HL-60/S4 treated with phorbol 12-myristate 13-acetate at 8.2 ng/mL for 4 days and 3 days (cell line): Measurements from ENCODE around the gene SLAIN1.
"Not testable (repeated sequence)": the region's sequence is repeated elsewhere in the genome, so short reads cannot be mapped to it uniquely, and the experiment has no call there.

ENCODE experiments used
- in situ Hi-C: fragments of 300-500 bp; cut with MboI; formaldehyde crosslinking; loops from 2 replicates; pipeline ENCODE4 v1.15.0; 2022; ENCODE audit warnings: low sequenced_read_pairs

Gene SLAIN1

DNA sequence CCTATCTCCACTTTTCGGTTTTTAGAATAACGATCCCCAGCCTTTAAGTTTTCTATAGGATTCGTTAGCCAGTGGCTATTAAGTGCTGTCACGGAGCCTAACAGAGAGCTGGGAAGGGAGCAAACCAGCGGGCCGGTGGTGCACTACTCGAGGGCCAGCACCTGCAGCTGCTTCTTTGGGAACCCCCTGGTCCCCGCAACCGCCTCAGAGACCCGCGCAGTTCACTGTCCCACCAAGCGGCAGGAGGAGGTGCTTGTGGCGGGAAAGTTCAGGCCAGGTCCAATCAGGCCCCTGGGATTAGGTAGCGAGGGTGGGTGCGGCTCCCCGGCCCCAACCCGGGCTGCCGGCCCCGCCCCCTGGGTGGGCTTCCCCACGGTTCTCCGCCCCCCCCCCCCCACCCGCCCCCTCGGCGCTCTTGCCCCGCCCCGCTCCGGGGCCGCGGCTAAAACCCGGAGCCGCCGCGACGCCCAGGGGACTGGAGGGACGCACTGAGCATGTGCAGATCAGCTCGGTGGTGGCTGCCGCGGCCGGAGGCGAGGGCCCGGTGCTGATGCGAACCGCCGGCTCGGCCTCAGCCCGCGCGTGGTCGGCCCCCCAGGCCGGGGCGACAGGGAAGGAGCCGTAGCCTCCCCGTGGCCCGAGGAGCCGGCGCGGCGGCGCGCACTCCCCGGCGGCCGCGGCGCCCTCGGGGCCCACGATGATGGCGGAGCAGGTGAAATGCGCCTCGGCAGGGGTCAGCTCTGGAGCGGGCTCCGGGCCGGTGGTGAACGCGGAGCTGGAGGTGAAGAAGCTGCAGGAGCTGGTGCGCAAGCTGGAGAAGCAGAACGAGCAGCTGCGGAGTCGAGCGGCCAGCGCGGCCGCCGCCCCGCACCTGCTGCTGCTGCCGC lies at the start of gene SLAIN1:
Gene SLAIN1, plus strand, starts transcription at position 471 of the 887 bp plus-strand sequence. Its CDS starts 227 bp downstream, at position 698.
- in situ Hi-C loops, result no loop called here

GRCh38 chr13:77650409-77650808 lies 47.1 kb upstream of the SLAIN1 start:
- in situ Hi-C loops, result no loop called here

DNA sequence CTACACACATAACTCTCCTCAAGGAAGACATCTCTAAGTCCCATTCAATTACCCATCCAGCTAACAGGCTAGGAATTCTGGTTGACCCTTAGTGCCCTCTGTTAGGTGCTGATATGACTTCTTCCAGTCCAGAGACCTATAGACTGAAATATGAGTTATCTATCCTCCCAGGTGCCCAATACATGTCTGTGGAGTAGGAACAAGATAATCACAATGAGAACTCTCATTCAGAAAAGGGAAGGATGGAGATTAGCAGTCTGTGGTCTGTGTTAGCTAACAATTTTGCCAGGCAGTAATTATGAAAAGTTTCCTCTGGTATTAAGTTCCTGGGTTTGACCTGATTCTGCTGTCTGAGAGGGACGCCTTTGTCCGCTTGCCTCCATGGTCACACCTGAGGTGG lies 44.2 kb upstream of the SLAIN1 start:
- in situ Hi-C loops, result no loop called here

- in situ Hi-C loops, result not testable (repeated sequence)
Measured at GRCh38 chr13:77660016-77660415, 37.5 kb upstream of the SLAIN1 start.

DNA sequence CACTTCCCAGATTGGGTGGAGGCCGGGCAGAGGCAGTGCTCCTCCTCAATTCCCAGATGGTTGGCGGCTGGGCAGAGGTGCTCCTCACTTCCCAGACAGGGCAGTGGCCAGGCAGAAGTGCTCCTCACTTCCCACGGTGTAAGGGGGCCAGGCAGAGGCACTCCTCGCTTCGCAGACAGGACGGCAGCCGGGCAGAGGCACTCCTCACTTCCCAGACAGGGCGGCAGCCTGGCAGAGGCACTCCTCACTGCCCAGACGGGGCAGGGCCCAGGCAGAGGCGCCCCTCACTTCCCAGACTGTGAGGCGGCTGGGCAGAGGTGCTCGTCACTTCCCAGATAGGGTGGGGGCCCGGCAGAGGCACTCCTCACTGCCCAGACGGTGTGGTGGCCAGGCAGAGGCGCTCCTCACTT lies 36.6 kb upstream of the SLAIN1 start:
- in situ Hi-C loops, result no loop called here

GRCh38 chr13:77662301-77662700 lies 35.2 kb upstream of the SLAIN1 start:
- in situ Hi-C loops, result not testable (repeated sequence)

DNA sequence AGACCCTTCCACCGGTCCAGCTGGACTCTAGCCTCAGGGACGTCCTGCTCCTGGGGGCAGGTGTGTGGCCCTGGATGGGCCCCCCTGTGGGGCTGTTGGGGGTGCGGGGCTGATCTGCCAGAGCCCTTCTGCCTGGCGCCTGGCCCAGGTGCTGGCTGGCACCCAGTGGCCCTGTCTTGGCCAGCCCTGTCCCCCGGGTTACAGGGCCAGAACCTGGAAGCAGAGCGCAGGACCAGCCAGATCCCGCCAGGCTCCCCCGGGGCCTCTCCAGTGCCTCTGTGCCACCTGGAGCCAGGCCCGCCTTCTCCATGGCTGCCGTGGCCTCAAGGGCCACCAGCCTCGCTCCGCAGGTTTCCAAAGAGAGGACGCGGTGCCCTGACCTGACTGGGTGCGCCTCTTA lies 34.7 kb upstream of the SLAIN1 start:
- in situ Hi-C loops, result not testable (repeated sequence)

DNA sequence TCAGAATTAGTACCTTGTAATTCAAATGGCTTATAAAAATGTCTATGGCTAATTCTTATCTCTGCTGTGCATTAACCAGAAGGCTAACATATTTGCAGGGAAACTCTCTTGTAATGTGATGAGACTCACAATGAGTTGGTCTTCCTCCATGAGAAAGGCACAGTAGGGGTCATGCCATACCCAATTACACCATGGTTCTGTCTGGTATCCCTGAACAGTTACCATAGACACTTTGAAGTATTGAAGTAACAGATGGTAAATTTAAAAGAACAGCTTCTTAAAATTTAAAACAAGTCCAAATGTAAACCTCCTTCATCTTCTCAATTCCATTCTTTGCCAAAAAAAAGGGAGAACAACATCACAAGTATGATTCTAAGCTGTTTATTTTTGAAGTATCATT lies 22.6 kb upstream of the SLAIN1 start:
- in situ Hi-C loops, result no loop called here

GRCh38 chr13:77678691-77679235 lies 18.7 kb upstream of the SLAIN1 start:
- in situ Hi-C loops, result no loop called here

- in situ Hi-C loops, result no loop called here
Measured at GRCh38 chr13:77687799-77688198, 9.7 kb upstream of the SLAIN1 start.

DNA sequence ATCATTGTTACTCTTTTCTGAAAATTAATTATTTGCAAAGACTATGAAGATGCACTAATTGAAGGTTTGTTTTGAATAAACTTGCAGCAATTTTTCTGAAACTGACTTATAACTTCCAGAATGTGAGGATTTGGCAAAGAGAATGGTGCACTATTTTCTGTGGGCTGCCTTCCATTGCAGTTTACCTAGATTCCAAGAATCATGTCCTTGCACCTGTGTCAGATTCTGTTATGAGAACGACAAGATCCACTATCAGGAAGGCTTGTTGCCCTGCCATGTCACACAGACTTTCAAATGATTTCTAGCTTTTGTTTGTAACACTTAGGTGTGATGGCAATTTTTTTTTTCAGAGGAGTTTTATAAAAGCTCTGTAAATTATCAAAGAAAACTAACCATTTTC lies 5.6 kb upstream of the SLAIN1 start:
- in situ Hi-C loops, result no loop called here

GRCh38 chr13:77692746-77693448 lies 4.6 kb upstream of the SLAIN1 start:
- in situ Hi-C loops, result no loop called here

GRCh38 chr13:77693449-77693940 lies 4.0 kb upstream of the SLAIN1 start:
- in situ Hi-C loops, result no loop called here

DNA sequence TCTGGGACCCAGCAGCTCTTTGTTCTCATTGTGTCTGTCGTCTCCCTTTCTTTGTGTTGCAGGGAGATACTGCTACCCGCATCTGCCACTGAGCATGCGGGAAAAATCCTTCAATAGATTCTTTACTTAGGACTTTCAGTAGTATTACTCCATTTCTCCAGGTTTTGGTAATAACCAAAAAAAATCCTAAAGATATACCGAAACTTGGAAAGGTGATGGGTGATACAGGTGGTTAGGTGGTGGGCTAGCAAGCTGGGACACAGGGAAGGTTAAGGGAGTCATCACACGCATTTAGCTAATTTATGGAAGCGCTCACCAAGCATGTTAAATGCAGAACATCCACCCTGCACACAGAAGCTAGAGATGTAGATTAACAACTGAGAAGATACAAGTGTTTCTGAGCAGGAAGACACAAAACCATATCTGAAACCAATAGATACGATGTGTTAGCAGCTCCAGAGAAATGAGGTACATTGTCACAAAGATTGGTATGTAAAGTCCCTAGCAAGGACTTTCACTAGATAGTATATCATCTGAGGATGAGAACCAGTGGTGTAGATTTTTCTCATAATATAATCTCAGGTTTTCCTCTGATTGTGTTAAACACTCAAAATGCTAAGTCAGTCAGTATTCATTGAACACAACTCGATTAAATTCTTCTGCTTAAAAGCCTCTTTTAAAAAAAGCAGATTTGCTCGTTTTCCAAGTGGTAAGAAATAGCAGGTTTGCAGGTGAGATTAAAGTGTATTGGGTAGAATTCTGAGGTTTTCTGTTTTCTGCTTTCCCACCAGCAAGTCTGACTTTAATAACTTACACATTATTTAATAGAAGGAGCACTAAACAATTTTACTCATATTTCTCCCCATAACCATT lies 1.2 kb upstream of the SLAIN1 start:
- in situ Hi-C loops, result no loop called here

DNA sequence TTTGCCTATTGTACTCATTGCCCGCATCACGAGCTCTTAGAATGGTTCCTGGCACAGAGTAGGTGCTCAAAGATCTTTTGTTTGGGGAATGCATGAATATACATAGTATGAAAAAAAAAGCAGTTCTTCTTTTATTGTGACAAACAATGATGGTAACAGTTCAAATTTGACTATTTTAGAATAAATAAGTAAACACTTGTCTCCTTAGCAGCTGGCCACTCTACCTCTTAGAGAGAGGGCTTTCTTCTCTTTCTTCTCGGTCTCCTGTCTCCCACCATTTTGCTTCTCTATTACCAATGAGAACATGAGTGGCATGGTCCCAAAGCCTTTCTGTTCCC lies 639 bp upstream of the SLAIN1 start:
- in situ Hi-C loops, result no loop called here

DNA sequence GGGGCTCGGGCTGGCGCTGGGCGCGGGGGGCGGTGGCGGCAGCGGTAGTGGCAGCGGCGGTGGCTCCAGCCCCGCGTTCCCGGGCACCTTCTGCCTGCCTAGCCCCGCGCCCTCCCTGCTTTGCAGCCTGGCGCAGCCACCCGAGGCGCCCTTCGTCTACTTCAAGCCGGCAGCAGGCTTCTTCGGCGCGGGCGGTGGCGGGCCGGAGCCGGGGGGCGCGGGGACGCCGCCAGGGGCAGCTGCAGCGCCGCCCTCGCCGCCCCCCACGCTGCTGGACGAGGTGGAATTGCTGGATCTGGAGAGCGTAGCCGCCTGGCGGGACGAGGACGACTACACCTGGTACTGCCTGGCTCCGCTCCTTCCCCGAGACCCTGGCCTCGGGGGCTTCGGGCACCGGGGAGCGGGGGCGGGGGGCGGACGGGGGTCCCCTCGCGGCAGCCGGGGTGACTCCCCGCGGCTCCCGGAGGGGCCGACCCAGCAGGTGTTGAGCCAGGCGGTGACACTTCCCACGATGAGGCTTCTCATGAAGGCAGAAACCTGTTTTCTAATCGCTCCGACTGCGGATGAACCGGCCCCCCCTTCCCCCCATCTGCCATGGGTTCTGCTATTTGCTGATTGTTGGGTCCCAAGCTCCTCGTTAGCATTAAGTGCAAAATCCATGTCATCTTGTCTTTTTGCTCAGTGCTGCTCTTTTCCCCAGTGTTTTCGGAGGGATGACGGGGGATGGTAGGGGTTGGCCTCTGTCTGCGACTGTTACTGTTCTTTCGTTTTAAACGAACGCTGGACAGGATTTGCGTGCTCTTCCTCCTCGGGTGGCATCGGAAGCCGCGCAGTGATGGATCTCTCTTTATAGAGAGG lies 943 bp downstream of the SLAIN1 start:
- in situ Hi-C loops, result no loop called here

GRCh38 chr13:77699059-77699680 lies 1.7 kb downstream of the SLAIN1 start:
- in situ Hi-C loops, result no loop called here

DNA sequence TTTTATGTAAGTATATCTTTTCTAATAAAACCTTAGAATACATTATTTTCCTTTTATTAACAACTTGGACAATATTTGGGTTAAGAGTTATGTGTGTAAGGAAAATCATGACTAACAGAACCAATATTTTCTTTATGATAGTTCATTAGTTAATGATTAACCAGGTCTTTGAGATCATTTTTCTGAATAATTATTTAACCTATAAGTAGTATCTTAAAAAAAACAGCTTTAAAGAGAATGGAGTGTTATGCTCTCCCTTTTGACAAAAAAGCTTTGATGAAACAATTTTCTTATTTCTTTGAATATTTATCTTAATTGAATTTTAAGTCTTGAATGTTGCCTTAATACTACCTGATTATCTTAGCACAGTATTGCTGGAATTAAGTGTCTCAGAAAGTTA lies 3.8 kb downstream of the SLAIN1 start:
- in situ Hi-C loops, result no loop called here

GRCh38 chr13:77702366-77702765 lies 4.9 kb downstream of the SLAIN1 start:
- in situ Hi-C loops, result no loop called here
